ENCODE results near the gene SSTR5.

The SSTR5 gene

GRCh38 chr16:1075546-1075945 is 3.0 kb downstream of the SSTR5 start:
- no peak overlapping the region for H3K23ac ChIP-seq (ENCODE audit: low read length in 2 of 2)
- DNase-seq: no peak
- no peak overlapping the region for H2AK5ac ChIP-seq (ENCODE audit: low read length, severe bottlenecking)
- H3K79me1 ChIP-seq (replicated peaks; ENCODE audit: low read length, poor library complexity, severe bottlenecking): no peaks in the 10 kb centered on the region
- no peak overlapping the region for H3K4ac ChIP-seq (ENCODE audit: low read depth in 1 of 2, low read length in 2 of 2)
- no peak overlapping the region for H3K27ac ChIP-seq (ENCODE audit: low read length, poor library complexity, severe bottlenecking)
- 95% methylated on average over 10 of the region's 13 CpGs for WGBS
- H3K14ac ChIP-seq (ENCODE audit: low read length in 2 of 2): no peak overlapping the region
- H3K4me2 ChIP-seq (ENCODE audit: low read length, poor library complexity, severe bottlenecking): no peak overlapping the region
- H3K4me1 ChIP-seq (ENCODE audit: control insufficient read depth, insufficient read depth, low read depth, low read length): peaks cover 11% of the 10 kb centered on the region
- H3K27me3 ChIP-seq (ENCODE audit: control insufficient read depth in 1 of 2, insufficient read depth in 1 of 2, low read length in 2 of 2): peaks cover 50 to 53% of the 10 kb centered on the region in 2 experiments
- H4K91ac ChIP-seq (ENCODE audit: low read length): no peak overlapping the region
- no peak overlapping the region for H3K4me3 ChIP-seq (ENCODE audit: insufficient read depth in 1 of 2, low read depth in 1 of 2, low read length in 2 of 2)
- H3K36me3 ChIP-seq (ENCODE audit: control insufficient read depth in 1 of 2, insufficient read depth in 2 of 2, low read depth in 1 of 2, low read length in 2 of 2): peaks cover 0 to 3% of the 10 kb centered on the region in 2 experiments
- no peak overlapping the region for H4K8ac ChIP-seq (ENCODE audit: low read length)
- H2BK15ac ChIP-seq (ENCODE audit: low read depth, poor library complexity, severe bottlenecking): no peak overlapping the region
- no peak overlapping the region for H2AFZ ChIP-seq (ENCODE audit: low read depth, low read length)
- no peaks in the 10 kb centered on the region for H3K9me3 ChIP-seq (ENCODE audit: control insufficient read depth, low read length)
- no peak overlapping the region for H2BK5ac ChIP-seq (ENCODE audit: low read depth, low read length, poor library complexity, severe bottlenecking)
- H2BK12ac ChIP-seq (ENCODE audit: low read length in 2 of 2): no peak overlapping the region
- no peak overlapping the region for H3K9ac ChIP-seq (ENCODE audit: low read length)
- no peak overlapping the region for H3K18ac ChIP-seq (ENCODE audit: low read depth in 1 of 2, low read length in 2 of 2)
- no peak overlapping the region for H2BK120ac ChIP-seq (ENCODE audit: low read depth, low read length)

- Histone ChIP-seq H2BK5ac (ENCODE audit: low read depth, low read length, poor library complexity, severe bottlenecking) (no peak overlapping the region), H3K27me3 (ENCODE audit: control insufficient read depth in 1 of 2, insufficient read depth in 1 of 2, low read length in 2 of 2) (peaks cover 38 to 51% of the 10 kb centered on the region in 2 experiments), H2BK15ac (ENCODE audit: low read depth, poor library complexity, severe bottlenecking) (no peak overlapping the region), H3K9me3 (ENCODE audit: control insufficient read depth, low read length) (no peaks in the 10 kb centered on the region), H3K4ac (ENCODE audit: low read depth in 1 of 2, low read length in 2 of 2) (no peak overlapping the region), H3K36me3 (ENCODE audit: control insufficient read depth in 1 of 2, insufficient read depth in 2 of 2, low read depth in 1 of 2, low read length in 2 of 2) (peaks cover 0 to 3% of the 10 kb centered on the region in 2 experiments), H3K27ac (ENCODE audit: low read length, poor library complexity, severe bottlenecking) (no peak overlapping the region), H2AFZ (ENCODE audit: low read depth, low read length) (no peak overlapping the region), H4K91ac (ENCODE audit: low read length) (no peak overlapping the region), H3K4me1 (ENCODE audit: control insufficient read depth, insufficient read depth, low read depth, low read length) (peaks cover 11% of the 10 kb centered on the region), H3K4me3 (ENCODE audit: insufficient read depth in 1 of 2, low read depth in 1 of 2, low read length in 2 of 2) (no peak overlapping the region), H3K79me1 (replicated peaks; ENCODE audit: low read length, poor library complexity, severe bottlenecking) (no peaks in the 10 kb centered on the region), H3K14ac (ENCODE audit: low read length in 2 of 2) (no peak overlapping the region), H3K4me2 (ENCODE audit: low read length, poor library complexity, severe bottlenecking) (no peak overlapping the region), H2AK5ac (ENCODE audit: low read length, severe bottlenecking) (no peak overlapping the region), H2BK12ac (ENCODE audit: low read length in 2 of 2) (no peak overlapping the region), H4K8ac (ENCODE audit: low read length) (peak overlapping the region; percentile 64), H3K23ac (ENCODE audit: low read length in 2 of 2) (no peak overlapping the region), H2BK120ac (ENCODE audit: low read depth, low read length) (no peak overlapping the region), H3K18ac (ENCODE audit: low read depth in 1 of 2, low read length in 2 of 2) (no peak overlapping the region), H3K9ac (ENCODE audit: low read length) (no peak overlapping the region)
- WGBS: 43% methylated on average over 15 of the region's 16 CpGs
- DNase-seq: no peak
Measured at GRCh38 chr16:1076801-1077576, 4.4 kb downstream of the SSTR5 start.

GRCh38 chr16:1077877-1078578 is 5.5 kb downstream of the SSTR5 start:
- Histone ChIP-seq H3K4me3 (ENCODE audit: insufficient read depth in 1 of 2, low read depth in 1 of 2, low read length in 2 of 2) (no peak overlapping the region), H3K9ac (ENCODE audit: low read length) (no peak overlapping the region), H3K27me3 (ENCODE audit: control insufficient read depth in 1 of 2, insufficient read depth in 1 of 2, low read length in 2 of 2) (peaks cover 31 to 54% of the 10 kb centered on the region in 2 experiments), H3K36me3 (ENCODE audit: control insufficient read depth in 1 of 2, insufficient read depth in 2 of 2, low read depth in 1 of 2, low read length in 2 of 2) (peaks cover 0 to 3% of the 10 kb centered on the region in 2 experiments), H2BK12ac (ENCODE audit: low read length in 2 of 2) (no peak overlapping the region), H4K8ac (ENCODE audit: low read length) (no peak overlapping the region), H2BK120ac (ENCODE audit: low read depth, low read length) (no peak overlapping the region), H4K91ac (ENCODE audit: low read length) (no peak overlapping the region), H3K27ac (ENCODE audit: low read length, poor library complexity, severe bottlenecking) (no peak overlapping the region), H3K18ac (ENCODE audit: low read depth in 1 of 2, low read length in 2 of 2) (no peak overlapping the region), H2AFZ (ENCODE audit: low read depth, low read length) (no peak overlapping the region), H3K9me3 (ENCODE audit: control insufficient read depth, low read length) (no peaks in the 10 kb centered on the region), H3K79me1 (replicated peaks; ENCODE audit: low read length, poor library complexity, severe bottlenecking) (no peaks in the 10 kb centered on the region), H3K4me1 (ENCODE audit: control insufficient read depth, insufficient read depth, low read depth, low read length) (peaks cover 19% of the 10 kb centered on the region), H2AK5ac (ENCODE audit: low read length, severe bottlenecking) (no peak overlapping the region), H2BK15ac (ENCODE audit: low read depth, poor library complexity, severe bottlenecking) (no peak overlapping the region), H3K23ac (ENCODE audit: low read length in 2 of 2) (no peak overlapping the region), H3K4me2 (ENCODE audit: low read length, poor library complexity, severe bottlenecking) (no peak overlapping the region), H3K4ac (ENCODE audit: low read depth in 1 of 2, low read length in 2 of 2) (no peak overlapping the region), H3K14ac (ENCODE audit: low read length in 2 of 2) (no peak overlapping the region), H2BK5ac (ENCODE audit: low read depth, low read length, poor library complexity, severe bottlenecking) (no peak overlapping the region)
- WGBS: 89% methylated on average over 36 of the region's 36 CpGs
- no peak for DNase-seq

GRCh38 chr16:1078579-1079021 is 6.1 kb downstream of the SSTR5 start:
- H3K36me3 ChIP-seq (ENCODE audit: control insufficient read depth in 1 of 2, insufficient read depth in 2 of 2, low read depth in 1 of 2, low read length in 2 of 2): peaks cover 0 to 3% of the 10 kb centered on the region in 2 experiments
- WGBS: 76% methylated on average over 28 of the region's 28 CpGs
- H4K8ac ChIP-seq (ENCODE audit: low read length): no peak overlapping the region
- H3K27ac ChIP-seq (ENCODE audit: low read length, poor library complexity, severe bottlenecking): no peak overlapping the region
- no peak for DNase-seq
- peak overlapping the region in 1 of 2 experiments; percentile 8 for H3K4me3 ChIP-seq (ENCODE audit: insufficient read depth in 1 of 2, low read depth in 1 of 2, low read length in 2 of 2)
- no peak overlapping the region for H3K23ac ChIP-seq (ENCODE audit: low read length in 2 of 2)
- no peak overlapping the region for H2BK15ac ChIP-seq (ENCODE audit: low read depth, poor library complexity, severe bottlenecking)
- H3K79me1 ChIP-seq (replicated peaks; ENCODE audit: low read length, poor library complexity, severe bottlenecking): no peaks in the 10 kb centered on the region
- no peak overlapping the region for H2BK5ac ChIP-seq (ENCODE audit: low read depth, low read length, poor library complexity, severe bottlenecking)
- no peaks in the 10 kb centered on the region for H3K9me3 ChIP-seq (ENCODE audit: control insufficient read depth, low read length)
- no peak overlapping the region for H3K18ac ChIP-seq (ENCODE audit: low read depth in 1 of 2, low read length in 2 of 2)
- H2AK5ac ChIP-seq (ENCODE audit: low read length, severe bottlenecking): no peak overlapping the region
- H3K14ac ChIP-seq (ENCODE audit: low read length in 2 of 2): no peak overlapping the region
- H3K9ac ChIP-seq (ENCODE audit: low read length): no peak overlapping the region
- no peak overlapping the region for H2BK12ac ChIP-seq (ENCODE audit: low read length in 2 of 2)
- peaks cover 21% of the 10 kb centered on the region for H3K4me1 ChIP-seq (ENCODE audit: control insufficient read depth, insufficient read depth, low read depth, low read length)
- no peak overlapping the region for H2AFZ ChIP-seq (ENCODE audit: low read depth, low read length)
- H4K91ac ChIP-seq (ENCODE audit: low read length): no peak overlapping the region
- H3K4ac ChIP-seq (ENCODE audit: low read depth in 1 of 2, low read length in 2 of 2): no peak overlapping the region
- no peak overlapping the region for H2BK120ac ChIP-seq (ENCODE audit: low read depth, low read length)
- H3K27me3 ChIP-seq (ENCODE audit: control insufficient read depth in 1 of 2, insufficient read depth in 1 of 2, low read length in 2 of 2): peaks cover 28 to 49% of the 10 kb centered on the region in 2 experiments
- no peak overlapping the region for H3K4me2 ChIP-seq (ENCODE audit: low read length, poor library complexity, severe bottlenecking)
